ENCODE data around the gene CIITA.
A peak's percentile ranks its signal among the peaks of the same experiment; 100 is the strongest.

CIITA gene

GRCh38 chr16:10871157-10871991, 5.6 kb upstream of the CIITA start:
- peak; percentile 58 to 75 for DNase-seq (ENCODE audit: low read depth in 2 of 2)
- H3K4me3 ChIP-seq (replicated peaks in 1 of 2; ENCODE audit: low read depth in 2 of 2, low read length in 2 of 2): no peak overlapping the region
- TF ChIP-seq, protein P1, sequence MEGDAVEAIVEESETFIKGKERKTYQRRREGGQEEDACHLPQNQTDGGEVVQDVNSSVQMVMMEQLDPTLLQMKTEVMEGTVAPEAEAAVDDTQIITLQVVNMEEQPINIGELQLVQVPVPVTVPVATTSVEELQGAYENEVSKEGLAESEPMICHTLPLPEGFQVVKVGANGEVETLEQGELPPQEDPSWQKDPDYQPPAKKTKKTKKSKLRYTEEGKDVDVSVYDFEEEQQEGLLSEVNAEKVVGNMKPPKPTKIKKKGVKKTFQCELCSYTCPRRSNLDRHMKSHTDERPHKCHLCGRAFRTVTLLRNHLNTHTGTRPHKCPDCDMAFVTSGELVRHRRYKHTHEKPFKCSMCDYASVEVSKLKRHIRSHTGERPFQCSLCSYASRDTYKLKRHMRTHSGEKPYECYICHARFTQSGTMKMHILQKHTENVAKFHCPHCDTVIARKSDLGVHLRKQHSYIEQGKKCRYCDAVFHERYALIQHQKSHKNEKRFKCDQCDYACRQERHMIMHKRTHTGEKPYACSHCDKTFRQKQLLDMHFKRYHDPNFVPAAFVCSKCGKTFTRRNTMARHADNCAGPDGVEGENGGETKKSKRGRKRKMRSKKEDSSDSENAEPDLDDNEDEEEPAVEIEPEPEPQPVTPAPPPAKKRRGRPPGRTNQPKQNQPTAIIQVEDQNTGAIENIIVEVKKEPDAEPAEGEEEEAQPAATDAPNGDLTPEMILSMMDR (IDR thresholded peaks at IDR 0.05; ENCODE audit: low read depth, low read length): no peak

GRCh38 chr16:10876315-10876714, 687 bp upstream of the CIITA start:
- TF ChIP-seq, protein P1 (IDR thresholded peaks at IDR 0.05; ENCODE audit: low read depth, low read length): no peak
- no peak for DNase-seq (ENCODE audit: low read depth in 2 of 2)
- no peak overlapping the region for H3K4me3 ChIP-seq (replicated peaks in 1 of 2; ENCODE audit: low read depth in 2 of 2, low read length in 2 of 2)

GRCh38 chr16:10877472-10877946, 507 bp downstream of the CIITA start:
- TF ChIP-seq, protein P1 (IDR thresholded peaks at IDR 0.05; ENCODE audit: low read depth, low read length): no peak
- no peak overlapping the region for H3K4me3 ChIP-seq (replicated peaks in 1 of 2; ENCODE audit: low read depth in 2 of 2, low read length in 2 of 2)
- no peak for DNase-seq (ENCODE audit: low read depth in 2 of 2)

GRCh38 chr16:10878328-10878643, 1.3 kb downstream of the CIITA start:
- peak overlapping the region in 1 of 2 donors; percentile 54 for H3K4me3 ChIP-seq (replicated peaks in 1 of 2; ENCODE audit: low read depth in 2 of 2, low read length in 2 of 2)
- DNase-seq (ENCODE audit: low read depth in 2 of 2): no peak
- TF ChIP-seq, protein P1 (IDR thresholded peaks at IDR 0.05; ENCODE audit: low read depth, low read length): no peak

- TF ChIP-seq, protein P1 (IDR thresholded peaks at IDR 0.05; ENCODE audit: low read depth, low read length): no peak
- DNase-seq (ENCODE audit: low read depth in 2 of 2): peak; percentile 8 to 32
Observed at GRCh38 chr16:10878644-10879501, 1.9 kb downstream of the CIITA start.

DNA sequence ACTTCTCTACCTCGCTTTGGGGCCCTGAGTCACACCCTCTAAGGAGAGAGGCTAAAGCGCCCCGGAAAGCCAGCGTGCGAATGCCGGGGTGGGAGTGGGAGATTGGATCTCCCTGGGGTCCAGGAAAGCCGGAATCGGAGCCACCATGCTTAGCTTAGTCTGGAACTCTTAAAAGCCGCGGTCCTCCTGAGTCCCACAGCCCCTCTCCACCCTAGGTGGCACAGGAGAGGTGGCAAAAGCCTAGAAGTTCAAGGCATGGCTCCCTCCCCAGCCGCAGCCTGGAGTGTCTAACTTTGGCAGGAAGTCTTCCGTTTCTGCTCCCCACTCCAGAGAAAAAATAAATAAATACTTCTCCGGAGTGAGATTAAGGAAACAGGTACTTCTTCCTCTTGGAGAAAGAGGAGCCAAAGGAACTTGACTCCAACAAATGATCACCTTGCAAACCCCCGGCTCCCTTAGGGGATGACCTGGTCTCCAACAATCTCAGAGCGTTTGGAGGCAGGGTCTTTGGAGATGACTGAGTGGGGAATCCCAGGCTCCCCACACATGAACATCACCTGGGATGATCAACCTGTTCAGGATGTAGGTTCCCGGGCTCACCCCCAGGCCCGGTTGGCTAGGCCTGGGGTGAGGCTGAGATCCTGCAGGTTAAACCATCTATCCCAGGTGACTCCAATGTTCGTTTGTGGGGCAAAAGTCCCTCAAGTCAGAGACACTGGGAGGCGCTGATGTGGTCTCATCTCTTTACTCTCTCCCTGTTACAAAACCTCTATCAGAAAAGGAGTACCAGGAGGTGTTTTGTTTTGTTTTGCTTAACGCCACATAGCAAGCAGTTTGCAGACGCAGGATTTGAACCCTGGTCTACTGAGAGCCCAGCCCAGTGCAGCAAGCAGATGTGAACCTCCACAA, 2.9 kb downstream of the CIITA start:
- DNase-seq (ENCODE audit: low read depth in 2 of 2): no peak
- peak overlapping the region in 1 of 2 donors; percentile 54 for H3K4me3 ChIP-seq (replicated peaks in 1 of 2; ENCODE audit: low read depth in 2 of 2, low read length in 2 of 2)
- TF ChIP-seq, protein P1 (IDR thresholded peaks at IDR 0.05; ENCODE audit: low read depth, low read length): no peak

More at GRCh38 chr16:10878644-10879501, 1.9 kb downstream of the CIITA start:
- H3K4me3 ChIP-seq (replicated peaks in 1 of 2; ENCODE audit: low read depth in 2 of 2, low read length in 2 of 2): peak overlapping the region; percentile 45 to 54

Measured in cardiac fibroblast (primary cell).